SU-DHL-6 (cell line): ENCODE data around the gene FBXO27.

Experiments
- CTCF ChIP-seq: fragments of 200-600 bp; sonication (generic); IDR thresholded peaks from one replicate; pipeline ENCODE4 v1.5.1; 2017; ENCODE audit warnings: antibody characterized with exemption, mild to moderate bottlenecking, low read length, moderate library complexity; ENCODE audit not compliant: insufficient read depth, poor library complexity, severe bottlenecking
- EZH2phosphoT487 ChIP-seq: fragments of 200-600 bp; sonication (generic), shearing (Covaris generic); conservative IDR thresholded peaks from 2 replicates; pipeline ENCODE4 v1.6.1; 2018; ENCODE audit warnings: mild to moderate bottlenecking, antibody characterized with exemption, low read length, moderate library complexity, mixed read lengths

DNA sequence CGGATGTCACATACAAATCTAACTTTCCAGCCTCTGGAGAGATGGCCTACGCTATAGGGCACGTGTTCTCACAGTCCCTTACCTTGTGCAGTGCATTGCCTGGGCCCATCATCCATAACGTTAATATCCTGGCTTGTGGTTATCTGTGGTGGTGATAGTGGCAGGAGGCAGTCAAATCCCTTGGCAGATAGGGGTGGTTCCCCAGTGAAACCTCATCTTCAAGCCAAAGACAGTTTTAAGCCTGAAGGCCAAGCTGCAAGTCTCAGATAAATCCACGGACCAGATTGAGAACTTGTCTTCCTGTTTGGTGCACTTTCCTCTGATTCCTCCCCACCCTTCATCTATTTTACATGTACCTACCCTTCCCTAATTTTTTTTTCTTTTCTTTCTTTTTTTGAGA lies 52.5 kb downstream of the FBXO27 start:
- no peak for TF ChIP-seq CTCF
- TF ChIP-seq EZH2phosphoT487: no peak
